Aortic smooth muscle cell (primary cell): Measurements from ENCODE around the gene RDX. TPM values are rescaled to one million over a fixed set of nuclear protein-coding genes. Genes with fewer than 3 reads are reported as not detected.

Experiments used
- total RNA-seq: library from RNA; depleted of rRNA; stranded (reverse); fragments of >200 nt; gene quantifications from 2 replicates; pipeline ENCODE4 v1.2.3, GENCODE V29; 2014

RDX gene
- 70.4 and 87.5 TPM in 2 replicates for total RNA-seq

DNA sequence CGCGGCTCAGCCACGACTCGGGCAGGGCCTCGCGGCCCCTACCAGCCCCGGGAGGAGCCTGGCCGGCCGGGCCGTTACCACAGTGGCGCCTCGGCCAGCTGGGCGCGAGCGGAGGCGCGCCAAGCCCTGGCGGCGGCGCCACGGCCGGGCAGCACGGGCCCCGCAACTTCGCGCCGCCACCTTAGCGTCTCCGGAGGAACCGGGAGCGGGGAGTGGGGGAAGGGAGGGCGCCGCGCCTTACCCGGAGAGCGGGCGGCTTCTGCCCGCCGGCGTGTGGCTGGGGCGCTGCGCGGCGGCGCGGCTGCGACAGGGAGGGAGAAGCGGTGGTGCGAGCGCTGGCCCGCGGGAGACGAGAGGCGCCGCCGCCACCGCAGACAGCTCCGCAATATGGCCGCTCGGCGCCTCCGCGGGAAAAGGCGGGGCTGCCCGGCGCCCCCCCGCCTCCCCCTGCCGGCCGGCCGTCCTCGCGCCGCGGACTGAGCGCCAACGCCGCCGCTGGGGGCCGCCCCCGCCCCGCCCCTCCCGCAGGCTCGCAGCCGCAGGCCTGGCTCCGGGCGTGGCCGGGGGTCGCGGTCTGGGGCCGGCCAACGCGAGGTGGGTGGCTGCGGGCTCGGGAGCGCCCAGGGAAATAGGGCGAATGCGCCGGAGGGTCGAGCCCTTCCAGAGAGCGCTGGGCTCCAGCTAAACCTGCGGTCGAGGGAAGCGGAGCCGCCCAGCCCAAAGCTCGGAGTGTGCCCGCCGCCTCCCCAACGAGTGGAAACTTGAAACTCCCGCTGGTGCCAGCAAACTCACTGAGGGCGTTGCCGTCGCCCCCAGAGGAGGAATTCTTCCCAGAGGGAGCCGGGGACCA lies at the start of gene RDX:
Gene RDX (minus strand): TSS at position 389 of the 850 bp plus-strand sequence. CDS start 16,922 bp downstream, outside the sequence.

Other genes starting within 250 kb of the RDX start
- 12.4 and 14.1 TPM in 2 replicates for gene ZC3H12C, start 203.2 kb downstream of the RDX start, total RNA-seq
- 8.6 and 9.5 TPM in 2 replicates for gene FDX1, start 133.3 kb upstream of the RDX start, total RNA-seq